PFSK-1 (cell line): ENCODE measurements around the gene KCNQ2.

Source experiments
- FOXP2 ChIP-seq: optimal IDR thresholded peaks from 2 replicates; pipeline ENCODE3; 2011; ENCODE audit warnings: borderline replicate concordance, control low read depth, inconsistent platforms; ENCODE audit not compliant: insufficient read depth; ENCODE audit errors: extremely low read length, extremely low read depth
- POLR2AphosphoS5 ChIP-seq: IDR thresholded peaks from 2 replicates; pipeline ENCODE4 v1.6.1; 2012; ENCODE audit warnings: low read depth, mild to moderate bottlenecking, control low read depth, low read length, moderate library complexity
- REST ChIP-seq, 2 experiments: IDR thresholded peaks; 2 replicates each; pipeline versions ENCODE4 v1.6.1 to v1.8.0; 2011 to 2012; ENCODE audit warnings: low read depth in 2 of 2, low read length in 2 of 2, control low read depth in 1 of 2, inconsistent platforms in 1 of 2, mild to moderate bottlenecking in 1 of 2, moderate library complexity in 1 of 2; ENCODE audit not compliant: insufficient read depth in 1 of 2
- SIN3A ChIP-seq: IDR thresholded peaks from 2 replicates; pipeline ENCODE4 v1.6.1; 2012; ENCODE audit warnings: mild to moderate bottlenecking, low read length, moderate library complexity, borderline replicate concordance; ENCODE audit not compliant: insufficient read depth
- TAF1 ChIP-seq: IDR thresholded peaks from 2 replicates; pipeline ENCODE4 v1.6.1; 2012; ENCODE audit warnings: low read length, control low read depth, borderline replicate concordance; ENCODE audit not compliant: insufficient read depth

Gene KCNQ2

GRCh38 chr20:63491078-63491477, 18.6 kb upstream of the KCNQ2 start:
- TF ChIP-seq TAF1 = no peak
- no peak for TF ChIP-seq FOXP2
- no peak for TF ChIP-seq POLR2AphosphoS5
- TF ChIP-seq SIN3A = no peak
- TF ChIP-seq REST (IDR thresholded peaks at IDR 0.05; ENCODE audit: insufficient read depth in 1 of 2, low read depth in 2 of 2, low read length in 2 of 2) = no peak

GRCh38 chr20:63490416-63490815, 18.0 kb upstream of the KCNQ2 start:
- no peak for TF ChIP-seq POLR2AphosphoS5
- no peak for TF ChIP-seq SIN3A
- no peak for TF ChIP-seq REST (IDR thresholded peaks at IDR 0.05; ENCODE audit: insufficient read depth in 1 of 2, low read depth in 2 of 2, low read length in 2 of 2)
- no peak for TF ChIP-seq TAF1
- TF ChIP-seq FOXP2 = no peak

GRCh38 chr20:63488315-63489251, 16.1 kb upstream of the KCNQ2 start:
- TF ChIP-seq TAF1 (no peak), POLR2AphosphoS5 (no peak), REST (IDR thresholded peaks at IDR 0.05; ENCODE audit: insufficient read depth in 1 of 2, low read depth in 2 of 2, low read length in 2 of 2) (no peak), SIN3A (no peak), FOXP2 (no peak)

GRCh38 chr20:63487781-63488241, 15.4 kb upstream of the KCNQ2 start:
- TF ChIP-seq FOXP2 (no peak), SIN3A (no peak), POLR2AphosphoS5 (no peak), TAF1 (no peak), REST (IDR thresholded peaks at IDR 0.05; ENCODE audit: insufficient read depth in 1 of 2, low read depth in 2 of 2, low read length in 2 of 2) (no peak)
